Colonic mucosa (tissue), 4 donors: ENCODE measurements around the gene PTH. TPM values are rescaled to one million over a fixed set of nuclear protein-coding genes. Genes with fewer than 3 reads are reported as not detected.

Experiments
- DNase-seq: peaks from one replicate; pipeline ENCODE4 v3.0.0-alpha.2; 2020
- H3K27ac ChIP-seq: fragments of 200-600 bp; one replicate; pipeline ENCODE4 v1.8.0; 2021
- H3K27me3 ChIP-seq: fragments of 200-600 bp; one replicate; pipeline ENCODE4 v1.8.0; 2021
- H3K36me3 ChIP-seq: fragments of 200-600 bp; one replicate; pipeline ENCODE4 v1.8.0; 2021
- H3K4me1 ChIP-seq: fragments of 200-600 bp; one replicate; pipeline ENCODE4 v1.8.0; 2021; ENCODE audit warnings: mild to moderate bottlenecking
- H3K4me3 ChIP-seq: fragments of 200-600 bp; one replicate; pipeline ENCODE4 v1.8.0; 2021
- H3K9ac ChIP-seq, 2 donors: one replicate each; pipeline ENCODE4 v1.7.0; 2013; ENCODE audit warnings: control low read depth in 2 of 2, low read depth in 2 of 2, low read length in 2 of 2
- H3K9me3 ChIP-seq: fragments of 200-600 bp; one replicate; pipeline ENCODE4 v1.8.0; 2021
- CTCF ChIP-seq: fragments of 200-600 bp; IDR thresholded peaks from one replicate; pipeline ENCODE4 v1.8.0; 2022; ENCODE audit warnings: antibody characterized with exemption, mild to moderate bottlenecking
- intact Hi-C: fragments of 100-400 bp; cut with DNase I; formaldehyde crosslinking; loops from one replicate; pipeline ENCODE4 v1.14.1; 2022
- total RNA-seq, 2 donors: library from RNA; stranded (reverse); fragmentation: NEBNext Ultra II Directional in 1 of 2; extraction: Animal tissue kit (Norgen Biotek cat#: 25700) in 1 of 2; gene quantifications; one replicate each; pipeline ENCODE4 v1.2.1, GENCODE V29; 2021
- donor health status: healthy.
- donor health status: DM: no; HTN: no; CAD: no.
- donor health status: DM: no; HTN: no; CAD: no.

Gene PTH
- total RNA-seq, 2 donors from 2014 or later: not detected

- intact Hi-C loops: no loop called here
- H3K9ac ChIP-seq: no peak overlapping the region
- H3K4me3 ChIP-seq: no peak overlapping the region
- H3K9me3 ChIP-seq: no peaks in the 10 kb centered on the region
- DNase-seq: no peak
- no peaks in the 10 kb centered on the region for H3K36me3 ChIP-seq
- H3K27me3 ChIP-seq: no peaks in the 10 kb centered on the region
- TF ChIP-seq CTCF: no peak
- peaks cover 5% of the 10 kb centered on the region for H3K4me1 ChIP-seq
- no peak overlapping the region for H3K27ac ChIP-seq
These were observed 46.3 kb downstream of the PTH start for GRCh38 chr11:13449522-13449921.

- Histone ChIP-seq H3K27ac (no peak overlapping the region), H3K9ac (no peak overlapping the region)
These were observed 46.9 kb downstream of the PTH start for GRCh38 chr11:13448876-13449275.

GRCh38 chr11:13446444-13446843, 49.4 kb downstream of the PTH start:
- Histone ChIP-seq H3K4me1 (peaks cover 5% of the 10 kb centered on the region), H3K9me3 (no peaks in the 10 kb centered on the region), H3K27ac (no peak overlapping the region), H3K9ac (no peak overlapping the region), H3K27me3 (no peaks in the 10 kb centered on the region), H3K4me3 (no peak overlapping the region), H3K36me3 (no peaks in the 10 kb centered on the region)
- no peak for DNase-seq
- intact Hi-C loops: no loop called here
- TF ChIP-seq CTCF: no peak

More at GRCh38 chr11:13448876-13449275, 46.9 kb downstream of the PTH start:
- no peak overlapping the region for H3K4me3 ChIP-seq
- no peaks in the 10 kb centered on the region for H3K27me3 ChIP-seq
- TF ChIP-seq CTCF: no peak
- no peaks in the 10 kb centered on the region for H3K36me3 ChIP-seq
- no peaks in the 10 kb centered on the region for H3K9me3 ChIP-seq
- intact Hi-C loops: no loop called here
- H3K4me1 ChIP-seq: peaks cover 5% of the 10 kb centered on the region
- no peak for DNase-seq

- peaks cover 5% of the 10 kb centered on the region for H3K4me1 ChIP-seq
- intact Hi-C loops: no loop called here
- H3K27me3 ChIP-seq: no peaks in the 10 kb centered on the region
- no peak overlapping the region for H3K9ac ChIP-seq
- no peak overlapping the region for H3K4me3 ChIP-seq
- no peaks in the 10 kb centered on the region for H3K36me3 ChIP-seq
- no peaks in the 10 kb centered on the region for H3K9me3 ChIP-seq
- H3K27ac ChIP-seq: no peak overlapping the region
- no peak for TF ChIP-seq CTCF
- no peak for DNase-seq
These were observed 50.2 kb downstream of the PTH start for GRCh38 chr11:13445588-13445987.

Other genes starting within 250 kb of the PTH start
- 10 to 100 TPM in 1 of 2 donors, 1 to 10 TPM in 1; 10.0 to 14.6 TPM for gene BMAL1, start 218.2 kb downstream of the PTH start, total RNA-seq
- 10 to 100 TPM; 31.8 to 34.5 TPM for gene BTBD10, start 32.8 kb downstream of the PTH start, total RNA-seq
- gene FAR1, start 172.7 kb upstream of the PTH start, total RNA-seq: 100 to 1,000 TPM; 111 to 120 TPM